Measurements from ENCODE around the gene DENND6B. TPM values are rescaled to one million over a fixed set of nuclear protein-coding genes. Genes with fewer than 3 reads are reported as not detected.

DENND6B gene
- total and polyA plus RNA-seq, 2 experiments from 2014 or later, result 0.71 to 1.3 TPM

DNA sequence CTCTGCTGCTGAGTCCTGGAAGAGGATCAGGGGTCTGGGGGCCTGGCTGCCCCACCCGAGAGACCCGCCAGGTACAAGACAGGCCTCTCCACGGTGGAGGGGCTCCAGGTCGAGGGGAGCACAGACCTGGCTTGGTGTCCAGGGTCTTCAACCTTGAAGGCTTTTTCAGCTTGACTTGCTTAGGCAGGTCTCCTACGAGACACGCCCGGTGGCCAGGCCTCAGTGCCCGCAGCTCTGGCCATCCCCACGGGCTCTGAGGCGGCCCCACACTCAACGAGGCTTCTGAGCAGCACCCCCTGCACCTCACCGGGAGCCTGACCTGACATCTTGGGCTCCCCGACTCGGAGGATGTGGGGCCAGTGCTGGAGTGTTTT is 12.7 kb downstream of the DENND6B start:
- no peak overlapping the region for H3K27ac Mint-ChIP-seq
- Histone ChIP-seq H3K27me3 (ENCODE audit: insufficient read depth) (no peaks in the 10 kb centered on the region), H3K4me3 (no peak overlapping the region), H3F3A (replicated peaks; ENCODE audit: low read depth) (no peaks in the 10 kb centered on the region), H2AFZ (peak overlapping the region; percentile 76), H3K4me1 (ENCODE audit: insufficient read depth) (no peaks in the 10 kb centered on the region), H3K27ac (ENCODE audit: low read depth) (no peak overlapping the region), H4K20me1 (replicated peaks; ENCODE audit: insufficient read depth) (no peaks in the 10 kb centered on the region), H3K4me2 (no peak overlapping the region), H3K79me2 (replicated peaks; ENCODE audit: insufficient read depth) (no peaks in the 10 kb centered on the region), H3K36me3 (ENCODE audit: insufficient read depth) (no peaks in the 10 kb centered on the region), H3K9me2 (ENCODE audit: insufficient read depth) (no peaks in the 10 kb centered on the region)
- H3K4me1 Mint-ChIP-seq, result peaks cover 6% of the 10 kb centered on the region
- DNase-seq (ENCODE audit: low spot score), result no peak
- no peak overlapping the region; the same call in 2 of the 3 replicates for H3K4me3 Mint-ChIP-seq
- no peaks in the 10 kb centered on the region for H3K9me3 Mint-ChIP-seq
- H3K27me3 Mint-ChIP-seq (ENCODE audit: insufficient read depth, low read depth, poor library complexity), result peaks cover 13% of the 10 kb centered on the region
- H3K36me3 Mint-ChIP-seq (ENCODE audit: low read depth), result no peaks in the 10 kb centered on the region
- TF ChIP-seq ZNF331 (CRISPR knock-in tag; IDR thresholded peaks at IDR 0.05; ENCODE audit: low read depth) (no peak), POLR2AphosphoS5 (IDR thresholded peaks at IDR 0.05; ENCODE audit: low read depth) (no peak), ETS1 (IDR thresholded peaks at IDR 0.05) (no peak), EZH2phosphoT487 (IDR thresholded peaks at IDR 0.05; ENCODE audit: unreplicated experiment) (no peak), STAT1 (IDR thresholded peaks at IDR 0.05; ENCODE audit: unreplicated experiment) (no peak), ZNF114 (CRISPR knock-in tag; IDR thresholded peaks at IDR 0.05) (no peak), NANOG (IDR thresholded peaks at IDR 0.05; ENCODE audit: borderline replicate concordance) (no peak), CREB1 (CRISPR knock-in tag; IDR thresholded peaks at IDR 0.05; ENCODE audit: low read depth) (no peak), JUNB (IDR thresholded peaks at IDR 0.05; ENCODE audit: unreplicated experiment) (no peak), EZH2 (IDR thresholded peaks at IDR 0.05; ENCODE audit: low read depth, unreplicated experiment) (no peak)
- TF ChIP-seq, protein P1, sequence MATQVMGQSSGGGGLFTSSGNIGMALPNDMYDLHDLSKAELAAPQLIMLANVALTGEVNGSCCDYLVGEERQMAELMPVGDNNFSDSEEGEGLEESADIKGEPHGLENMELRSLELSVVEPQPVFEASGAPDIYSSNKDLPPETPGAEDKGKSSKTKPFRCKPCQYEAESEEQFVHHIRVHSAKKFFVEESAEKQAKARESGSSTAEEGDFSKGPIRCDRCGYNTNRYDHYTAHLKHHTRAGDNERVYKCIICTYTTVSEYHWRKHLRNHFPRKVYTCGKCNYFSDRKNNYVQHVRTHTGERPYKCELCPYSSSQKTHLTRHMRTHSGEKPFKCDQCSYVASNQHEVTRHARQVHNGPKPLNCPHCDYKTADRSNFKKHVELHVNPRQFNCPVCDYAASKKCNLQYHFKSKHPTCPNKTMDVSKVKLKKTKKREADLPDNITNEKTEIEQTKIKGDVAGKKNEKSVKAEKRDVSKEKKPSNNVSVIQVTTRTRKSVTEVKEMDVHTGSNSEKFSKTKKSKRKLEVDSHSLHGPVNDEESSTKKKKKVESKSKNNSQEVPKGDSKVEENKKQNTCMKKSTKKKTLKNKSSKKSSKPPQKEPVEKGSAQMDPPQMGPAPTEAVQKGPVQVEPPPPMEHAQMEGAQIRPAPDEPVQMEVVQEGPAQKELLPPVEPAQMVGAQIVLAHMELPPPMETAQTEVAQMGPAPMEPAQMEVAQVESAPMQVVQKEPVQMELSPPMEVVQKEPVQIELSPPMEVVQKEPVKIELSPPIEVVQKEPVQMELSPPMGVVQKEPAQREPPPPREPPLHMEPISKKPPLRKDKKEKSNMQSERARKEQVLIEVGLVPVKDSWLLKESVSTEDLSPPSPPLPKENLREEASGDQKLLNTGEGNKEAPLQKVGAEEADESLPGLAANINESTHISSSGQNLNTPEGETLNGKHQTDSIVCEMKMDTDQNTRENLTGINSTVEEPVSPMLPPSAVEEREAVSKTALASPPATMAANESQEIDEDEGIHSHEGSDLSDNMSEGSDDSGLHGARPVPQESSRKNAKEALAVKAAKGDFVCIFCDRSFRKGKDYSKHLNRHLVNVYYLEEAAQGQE (IDR thresholded peaks at IDR 0.05; ENCODE audit: unreplicated experiment), result no peak
- TF ChIP-seq, protein P2, sequence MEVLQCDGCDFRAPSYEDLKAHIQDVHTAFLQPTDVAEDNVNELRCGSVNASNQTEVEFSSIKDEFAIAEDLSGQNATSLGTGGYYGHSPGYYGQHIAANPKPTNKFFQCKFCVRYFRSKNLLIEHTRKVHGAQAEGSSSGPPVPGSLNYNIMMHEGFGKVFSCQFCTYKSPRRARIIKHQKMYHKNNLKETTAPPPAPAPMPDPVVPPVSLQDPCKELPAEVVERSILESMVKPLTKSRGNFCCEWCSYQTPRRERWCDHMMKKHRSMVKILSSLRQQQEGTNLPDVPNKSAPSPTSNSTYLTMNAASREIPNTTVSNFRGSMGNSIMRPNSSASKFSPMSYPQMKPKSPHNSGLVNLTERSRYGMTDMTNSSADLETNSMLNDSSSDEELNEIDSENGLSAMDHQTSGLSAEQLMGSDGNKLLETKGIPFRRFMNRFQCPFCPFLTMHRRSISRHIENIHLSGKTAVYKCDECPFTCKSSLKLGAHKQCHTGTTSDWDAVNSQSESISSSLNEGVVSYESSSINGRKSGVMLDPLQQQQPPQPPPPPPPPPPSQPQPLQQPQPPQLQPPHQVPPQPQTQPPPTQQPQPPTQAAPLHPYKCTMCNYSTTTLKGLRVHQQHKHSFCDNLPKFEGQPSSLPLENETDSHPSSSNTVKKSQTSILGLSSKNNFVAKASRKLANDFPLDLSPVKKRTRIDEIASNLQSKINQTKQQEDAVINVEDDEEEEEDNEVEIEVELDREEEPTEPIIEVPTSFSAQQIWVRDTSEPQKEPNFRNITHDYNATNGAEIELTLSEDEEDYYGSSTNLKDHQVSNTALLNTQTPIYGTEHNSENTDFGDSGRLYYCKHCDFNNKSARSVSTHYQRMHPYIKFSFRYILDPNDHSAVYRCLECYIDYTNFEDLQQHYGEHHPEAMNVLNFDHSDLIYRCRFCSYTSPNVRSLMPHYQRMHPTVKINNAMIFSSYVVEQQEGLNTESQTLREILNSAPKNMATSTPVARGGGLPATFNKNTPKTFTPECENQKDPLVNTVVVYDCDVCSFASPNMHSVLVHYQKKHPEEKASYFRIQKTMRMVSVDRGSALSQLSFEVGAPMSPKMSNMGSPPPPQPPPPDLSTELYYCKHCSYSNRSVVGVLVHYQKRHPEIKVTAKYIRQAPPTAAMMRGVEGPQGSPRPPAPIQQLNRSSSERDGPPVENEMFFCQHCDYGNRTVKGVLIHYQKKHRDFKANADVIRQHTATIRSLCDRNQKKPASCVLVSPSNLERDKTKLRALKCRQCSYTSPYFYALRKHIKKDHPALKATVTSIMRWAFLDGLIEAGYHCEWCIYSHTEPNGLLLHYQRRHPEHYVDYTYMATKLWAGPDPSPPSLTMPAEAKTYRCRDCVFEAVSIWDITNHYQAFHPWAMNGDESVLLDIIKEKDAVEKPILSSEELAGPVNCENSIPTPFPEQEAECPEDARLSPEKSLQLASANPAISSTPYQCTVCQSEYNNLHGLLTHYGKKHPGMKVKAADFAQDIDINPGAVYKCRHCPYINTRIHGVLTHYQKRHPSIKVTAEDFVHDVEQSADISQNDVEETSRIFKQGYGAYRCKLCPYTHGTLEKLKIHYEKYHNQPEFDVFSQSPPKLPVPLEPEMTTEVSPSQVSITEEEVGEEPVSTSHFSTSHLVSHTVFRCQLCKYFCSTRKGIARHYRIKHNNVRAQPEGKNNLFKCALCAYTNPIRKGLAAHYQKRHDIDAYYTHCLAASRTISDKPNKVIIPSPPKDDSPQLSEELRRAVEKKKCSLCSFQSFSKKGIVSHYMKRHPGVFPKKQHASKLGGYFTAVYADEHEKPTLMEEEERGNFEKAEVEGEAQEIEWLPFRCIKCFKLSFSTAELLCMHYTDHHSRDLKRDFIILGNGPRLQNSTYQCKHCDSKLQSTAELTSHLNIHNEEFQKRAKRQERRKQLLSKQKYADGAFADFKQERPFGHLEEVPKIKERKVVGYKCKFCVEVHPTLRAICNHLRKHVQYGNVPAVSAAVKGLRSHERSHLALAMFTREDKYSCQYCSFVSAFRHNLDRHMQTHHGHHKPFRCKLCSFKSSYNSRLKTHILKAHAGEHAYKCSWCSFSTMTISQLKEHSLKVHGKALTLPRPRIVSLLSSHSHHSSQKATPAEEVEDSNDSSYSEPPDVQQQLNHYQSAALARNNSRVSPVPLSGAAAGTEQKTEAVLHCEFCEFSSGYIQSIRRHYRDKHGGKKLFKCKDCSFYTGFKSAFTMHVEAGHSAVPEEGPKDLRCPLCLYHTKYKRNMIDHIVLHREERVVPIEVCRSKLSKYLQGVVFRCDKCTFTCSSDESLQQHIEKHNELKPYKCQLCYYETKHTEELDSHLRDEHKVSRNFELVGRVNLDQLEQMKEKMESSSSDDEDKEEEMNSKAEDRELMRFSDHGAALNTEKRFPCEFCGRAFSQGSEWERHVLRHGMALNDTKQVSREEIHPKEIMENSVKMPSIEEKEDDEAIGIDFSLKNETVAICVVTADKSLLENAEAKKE (CRISPR knock-in tag; IDR thresholded peaks at IDR 0.05), result no peak
- TF ChIP-seq, protein P3, sequence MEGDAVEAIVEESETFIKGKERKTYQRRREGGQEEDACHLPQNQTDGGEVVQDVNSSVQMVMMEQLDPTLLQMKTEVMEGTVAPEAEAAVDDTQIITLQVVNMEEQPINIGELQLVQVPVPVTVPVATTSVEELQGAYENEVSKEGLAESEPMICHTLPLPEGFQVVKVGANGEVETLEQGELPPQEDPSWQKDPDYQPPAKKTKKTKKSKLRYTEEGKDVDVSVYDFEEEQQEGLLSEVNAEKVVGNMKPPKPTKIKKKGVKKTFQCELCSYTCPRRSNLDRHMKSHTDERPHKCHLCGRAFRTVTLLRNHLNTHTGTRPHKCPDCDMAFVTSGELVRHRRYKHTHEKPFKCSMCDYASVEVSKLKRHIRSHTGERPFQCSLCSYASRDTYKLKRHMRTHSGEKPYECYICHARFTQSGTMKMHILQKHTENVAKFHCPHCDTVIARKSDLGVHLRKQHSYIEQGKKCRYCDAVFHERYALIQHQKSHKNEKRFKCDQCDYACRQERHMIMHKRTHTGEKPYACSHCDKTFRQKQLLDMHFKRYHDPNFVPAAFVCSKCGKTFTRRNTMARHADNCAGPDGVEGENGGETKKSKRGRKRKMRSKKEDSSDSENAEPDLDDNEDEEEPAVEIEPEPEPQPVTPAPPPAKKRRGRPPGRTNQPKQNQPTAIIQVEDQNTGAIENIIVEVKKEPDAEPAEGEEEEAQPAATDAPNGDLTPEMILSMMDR (conservative IDR thresholded peaks at IDR 0.05; ENCODE audit: low read depth in 2 of 2), result no peak
- ATAC-seq, result no peak

Measured in GM23338 (cell line).